H1 (cell line): Measurements from ENCODE around the gene FOXG1. TPM values are rescaled to one million over a fixed set of nuclear protein-coding genes. Genes with fewer than 3 reads are reported as not detected.

Source experiments
- CTCF ChIA-PET: fragments of 300-600 bp; sonication (Branson Sonifier 250); formaldehyde crosslinking; loops from one replicate; lab custom pipeline; 2021; ENCODE audit not compliant: partially characterized antibody; lab: Charles Lee
- POLR2A ChIA-PET: fragments of 300-600 bp; sonication (Branson Sonifier 250); formaldehyde crosslinking; loops from one replicate; lab custom pipeline; 2021; ENCODE audit warnings: inconsistent platforms; ENCODE audit not compliant: partially characterized antibody; lab: Charles Lee
- DNase-seq, 2 experiments: peaks; one replicate each; pipeline versions ENCODE4 v3.0.0 to v3.0.0-alpha.2; 2010 to 2022; ENCODE audit warnings: low spot score in 2 of 2, low read depth in 1 of 2, mixed read lengths in 1 of 2
- FAIRE-seq: peaks from 2 replicates; lab custom pipeline; 2011; peaks lifted over from hg19 to GRCh38; lab: Jason Lieb, UNC
- H2AFZ ChIP-seq: 2 replicates; pipeline ENCODE4 v1.8.1; 2012; ENCODE audit warnings: low read length, inconsistent platforms
- H2AK5ac ChIP-seq: 2 replicates; pipeline ENCODE4 v1.6.1; 2013; ENCODE audit warnings: low read depth, low read length
- H2BK120ac ChIP-seq: replicated peaks from 2 replicates; pipeline ENCODE3; 2013; ENCODE audit warnings: low read depth, low read length, inconsistent platforms
- H2BK12ac ChIP-seq: 2 replicates; pipeline ENCODE4 v1.6.1; 2013; ENCODE audit warnings: low read depth, low read length
- H2BK15ac ChIP-seq: 2 replicates; pipeline ENCODE4 v1.6.1; 2013; ENCODE audit warnings: low read length
- H2BK20ac ChIP-seq: 2 replicates; pipeline ENCODE4 v1.6.1; 2013; ENCODE audit warnings: low read length
- H2BK5ac ChIP-seq: 2 replicates; pipeline ENCODE4 v1.6.1; 2013; ENCODE audit warnings: low read depth, low read length
- H3K14ac ChIP-seq: 2 replicates; pipeline ENCODE4 v1.6.1; 2013; ENCODE audit warnings: inconsistent platforms; ENCODE audit not compliant: insufficient read length
- H3K18ac ChIP-seq: 2 replicates; pipeline ENCODE4 v1.6.1; 2013; ENCODE audit warnings: low read length; ENCODE audit errors: extremely low read depth
- H3K23ac ChIP-seq: 2 replicates; pipeline ENCODE4 v1.6.1; 2013; ENCODE audit warnings: inconsistent platforms; ENCODE audit not compliant: insufficient read length
- H3K23me2 ChIP-seq: 2 replicates; pipeline ENCODE4 v1.6.1; 2013; ENCODE audit warnings: low read depth, low read length
- H3K27ac ChIP-seq: 2 replicates; pipeline ENCODE4 v1.6.1; 2011; ENCODE audit warnings: low read depth, low read length, inconsistent platforms
- H3K27me3 ChIP-seq, 4 experiments: replicated peaks in 1 of 4; 1 replicate in 1 of 4; 2 replicates in 3 of 4; pipeline versions ENCODE4 v1.6.1 to v1.8.1; 2011 to 2013; ENCODE audit warnings: low read length in 3 of 4, mild to moderate bottlenecking in 3 of 4, inconsistent platforms in 2 of 4, mixed read lengths in 2 of 4, moderate library complexity in 1 of 4; ENCODE audit not compliant: control insufficient read depth in 3 of 4, insufficient read depth in 3 of 4; ENCODE audit errors: extremely low read depth in 1 of 4
- H3K36me3 ChIP-seq, 4 experiments: 2 replicates each; pipeline versions ENCODE4 v1.6.1 to v1.8.1; 2011 to 2013; ENCODE audit warnings: mild to moderate bottlenecking in 4 of 4, low read length in 3 of 4, moderate library complexity in 2 of 4, control low read depth in 1 of 4, inconsistent platforms in 1 of 4; ENCODE audit not compliant: insufficient read depth in 4 of 4, control insufficient read depth in 2 of 4
- H3K4ac ChIP-seq: replicated peaks from 2 replicates; pipeline ENCODE3; 2013; ENCODE audit warnings: low read length, low read depth, mixed read lengths, inconsistent platforms; ENCODE audit not compliant: insufficient read length
- H3K4me1 ChIP-seq, 4 experiments: replicated peaks in 1 of 4; 1 replicate in 1 of 4; 2 replicates in 3 of 4; pipeline versions ENCODE4 v1.6.1 to v1.8.1; 2011 to 2013; ENCODE audit warnings: low read length in 3 of 4, inconsistent platforms in 2 of 4, mixed read lengths in 1 of 4; ENCODE audit not compliant: insufficient read depth in 4 of 4, control insufficient read depth in 3 of 4
- H3K4me2 ChIP-seq, 2 experiments: 2 replicates each; pipeline versions ENCODE4 v1.6.1 to v1.8.1; 2011 to 2013; ENCODE audit warnings: low read depth in 2 of 2, low read length in 2 of 2, control low read depth in 1 of 2, inconsistent platforms in 1 of 2, mild to moderate bottlenecking in 1 of 2; ENCODE audit not compliant: insufficient read depth in 1 of 2
- H3K4me3 ChIP-seq, 4 experiments: fragments of 200-600, 300-600 bp in 1 of 4; sonication (generic), shearing (Covaris generic), sonication (Bioruptor Twin) in 1 of 4; 2 replicates each; pipeline versions ENCODE4 v1.5.1 to v1.8.1; 2011 to 2016; ENCODE audit warnings: low read length in 4 of 4, low read depth in 3 of 4, control low read depth in 2 of 4, inconsistent platforms in 2 of 4, mild to moderate bottlenecking in 2 of 4, mixed read lengths in 1 of 4, moderate library complexity in 1 of 4; ENCODE audit not compliant: insufficient read depth in 2 of 4; ENCODE audit errors: extremely low read depth in 1 of 4
- H3K56ac ChIP-seq: replicated peaks from 2 replicates; pipeline ENCODE3; 2013; ENCODE audit warnings: low read depth, mild to moderate bottlenecking, mixed read lengths, low read length, inconsistent platforms; ENCODE audit not compliant: insufficient read length
- H3K79me1 ChIP-seq: 2 replicates; pipeline ENCODE4 v1.6.1; 2013; ENCODE audit warnings: low read depth, low read length, control low read depth
- H3K79me2 ChIP-seq, 2 experiments: 2 replicates each; pipeline versions ENCODE4 v1.6.1 to v1.8.1; 2012 to 2013; ENCODE audit warnings: low read length in 2 of 2, mild to moderate bottlenecking in 2 of 2, inconsistent platforms in 1 of 2; ENCODE audit not compliant: insufficient read depth in 2 of 2, control insufficient read depth in 1 of 2
- H3K9ac ChIP-seq, 4 experiments: replicated peaks in 1 of 4; 1 replicate in 1 of 4; 2 replicates in 3 of 4; pipeline versions ENCODE4 v1.6.1 to v1.8.1; 2011 to 2013; ENCODE audit warnings: low read depth in 3 of 4, low read length in 3 of 4, control low read depth in 2 of 4, mild to moderate bottlenecking in 2 of 4, moderate library complexity in 2 of 4, inconsistent platforms in 1 of 4; ENCODE audit errors: extremely low read depth in 1 of 4
- H3K9me3 ChIP-seq, 2 experiments: 2 replicates each; pipeline versions ENCODE4 v1.6.1 to v1.8.1; 2012 to 2013; ENCODE audit warnings: mild to moderate bottlenecking in 2 of 2, moderate library complexity in 2 of 2, control low read depth in 1 of 2, inconsistent platforms in 1 of 2, low read depth in 1 of 2, low read length in 1 of 2, mixed read lengths in 1 of 2; ENCODE audit not compliant: insufficient read depth in 2 of 2
- H4K20me1 ChIP-seq, 2 experiments: replicated peaks in 1 of 2; 2 replicates each; pipeline versions ENCODE3 to v1.8.1; 2011 to 2013; ENCODE audit warnings: inconsistent platforms in 2 of 2, low read length in 2 of 2, mild to moderate bottlenecking in 1 of 2; ENCODE audit not compliant: insufficient read depth in 2 of 2, control insufficient read depth in 1 of 2
- H4K5ac ChIP-seq: 2 replicates; pipeline ENCODE4 v1.6.1; 2013; ENCODE audit warnings: low read length, low read depth, mixed read lengths, inconsistent platforms; ENCODE audit not compliant: insufficient read length
- H4K8ac ChIP-seq: 2 replicates; pipeline ENCODE4 v1.8.0; 2013; ENCODE audit warnings: mild to moderate bottlenecking, moderate library complexity, low read length, inconsistent platforms; ENCODE audit not compliant: insufficient read depth; ENCODE audit errors: extremely low read depth
- H4K91ac ChIP-seq: replicated peaks from 2 replicates; pipeline ENCODE3; 2013; ENCODE audit warnings: low read length, mixed read lengths, inconsistent platforms; ENCODE audit not compliant: insufficient read length
- EZH2 ChIP-seq: fragments of 200-600 bp; sonication (generic); IDR thresholded peaks from 2 replicates; pipeline ENCODE4 v1.7.1; 2012; ENCODE audit warnings: low read depth, mild to moderate bottlenecking, moderate library complexity, low read length, inconsistent platforms; ENCODE audit not compliant: severe bottlenecking
- GABPA ChIP-seq: IDR thresholded peaks from 2 replicates; pipeline ENCODE4 v1.6.1; 2011; ENCODE audit warnings: mild to moderate bottlenecking, low read length, moderate library complexity, borderline replicate concordance; ENCODE audit not compliant: insufficient read depth
- SIN3A ChIP-seq, 2 experiments: IDR thresholded peaks in 1 of 2; conservative IDR thresholded peaks in 1 of 2; 2 replicates each; pipeline ENCODE4 v1.6.1; 2011 to 2012; ENCODE audit warnings: low read length in 2 of 2, improper control_type of control experiment in 1 of 2, low read depth in 1 of 2, mild to moderate bottlenecking in 1 of 2
- SUZ12 ChIP-seq: fragments of 200-600 bp; sonication (generic); IDR thresholded peaks from 2 replicates; pipeline ENCODE4 v1.6.1; 2012; ENCODE audit warnings: mild to moderate bottlenecking, inconsistent platforms, low read length, moderate library complexity, mixed read lengths
- TAF1 ChIP-seq: IDR thresholded peaks from 2 replicates; pipeline ENCODE4 v1.6.1; 2011; ENCODE audit warnings: mild to moderate bottlenecking, low read depth, low read length
- ZNF274 ChIP-seq: IDR thresholded peaks from 2 replicates; pipeline ENCODE4 v1.7.0; 2012; ENCODE audit warnings: low read length, borderline replicate concordance; ENCODE audit errors: extremely low read depth
- WGBS, 2 experiments: shearing (Covaris generic) in 1 of 2; methylation state at CpG; one replicate each; pipeline versions ENCODE4 v1.1.6 to v1.1.7; 2013 to 2015; ENCODE audit warnings: low lambda C conversion rate in 2 of 2, mixed read lengths in 2 of 2, inconsistent platforms in 1 of 2, low coverage in 1 of 2, missing lambda C conversion rate in 1 of 2; ENCODE audit not compliant: insufficient replicate concordance in 2 of 2, insufficient coverage in 1 of 2, insufficient read length in 1 of 2; ENCODE audit errors: extremely low coverage in 1 of 2, missing lambda C conversion rate in 1 of 2; 5-methylcytosine and 5-hydroxymethylcytosine counted together
- polyA plus RNA-seq, 7 experiments: library from polyadenylated mRNA; depleted of rRNA in 3 of 7; stranded (reverse) in 5 of 7; unstranded in 2 of 7; fragments of >200 nt in 5 of 7; fragments of 200-250 nt in 2 of 7; gene quantifications; 1 replicate in 5 of 7; 2 replicates in 1 of 7; 4 replicates in 1 of 7; pipeline versions ENCODE4 v1.2.1 to v1.2.3, GENCODE V29; 2011 to 2013; ENCODE audit warnings: missing spikeins in 2 of 7, mixed read lengths in 2 of 7
- total RNA-seq: library from RNA; stranded (reverse); fragmentation: NEBNext Ultra II Directional; extraction: Animal tissue kit (Norgen Biotek cat#: 25700); gene quantifications from 2 replicates; pipeline ENCODE4 v1.2.1, GENCODE V29; 2021

The FOXG1 gene
- total and polyA plus RNA-seq, 2 of the 8 experiments (the other 6 are each of a cell fraction or from before 2014, with no cell fraction given): 0.03 to 0.24 TPM

- Histone ChIP-seq H4K20me1 (peaks cover 0 to 7% of the 10 kb centered on the region in 2 experiments), H4K8ac (no peak overlapping the region), H3K27ac (no peak overlapping the region), H3K27me3 (peaks cover 49 to 100% (median 86%) of the 10 kb centered on the region in 4 experiments), H3K14ac (no peak overlapping the region), H3K23me2 (peaks cover 2% of the 10 kb centered on the region; the same call in 1 of the 2 replicates), H2BK15ac (no peak overlapping the region), H3K18ac (no peak overlapping the region), H4K5ac (no peak overlapping the region), H2AFZ (no peak overlapping the region), H3K9ac (no peak overlapping the region), H3K4ac (no peak overlapping the region), H3K79me1 (no peaks in the 10 kb centered on the region), H3K9me3 (no peaks in the 10 kb centered on the region), H2AK5ac (no peak overlapping the region), H3K4me1 (peaks cover 0 to 10% (median 5%) of the 10 kb centered on the region in 4 experiments; a peak in 5 of 7 replicates), H4K91ac (no peak overlapping the region), H3K36me3 (no peaks in the 10 kb centered on the region), H3K23ac (no peak overlapping the region), H3K79me2 (no peaks in the 10 kb centered on the region), H2BK20ac (no peak overlapping the region), H2BK120ac (no peak overlapping the region), H3K4me2 (peak overlapping the region; percentile 33 to 78), H2BK5ac (no peak overlapping the region), H3K4me3 (peak overlapping the region in 3 of 4 experiments; percentile 1 to 53 (median 6); a peak in 5 of 8 replicates), H2BK12ac (no peak overlapping the region), H3K56ac (no peak overlapping the region)
- POLR2A ChIA-PET: interaction anchor here (1.2 kb wide), 1 partner anchor 18 kb away, joined by 3 read pairs; no protein-coding TSS in a partner anchor
- FAIRE-seq (no peak), DNase-seq (no peak)
- 6% methylated on average over 27 of the region's 29 CpGs; no CpG with 5 or more reads in 1 of the 2 experiments for WGBS, 2 experiments
- TF ChIP-seq SIN3A (conservative IDR thresholded peaks at IDR 0.05 in 1 of 2, IDR thresholded peaks at IDR 0.05 in 1 of 2; ENCODE audit: low read depth in 1 of 2, low read length in 2 of 2): no peak
- TF ChIP-seq EZH2: peak; percentile 66
- peak; percentile 52; the same call in 1 of the 2 replicates for TF ChIP-seq SUZ12
- TF ChIP-seq GABPA: 0 out of 2 replicates have a peak, but pooled peaks have one; percentile 1
- no peak for TF ChIP-seq ZNF274
- 0 out of 2 replicates have a peak, but pooled peaks have one; percentile 4 for TF ChIP-seq TAF1
- CTCF ChIA-PET: interaction anchor here (0.6 to 4.0 kb wide), 29 partner anchors 9 to 1446 kb away, joined by 3 to 45 read pairs (median 4); no protein-coding TSS in a partner anchor
These were observed 8.5 kb downstream of the FOXG1 start for GRCh38 chr14:28774764-28775735.
